ENCODE measurements around the gene NGF. TPM values are rescaled to one million over a fixed set of nuclear protein-coding genes. Genes with fewer than 3 reads are reported as not detected.

The NGF gene
- total and polyA plus RNA-seq, 2 experiments from 2014 or later, result 0.48 TPM; not detected in 1

- DNase-seq (ENCODE audit: low read depth in 1 of 2, low spot score in 1 of 2), result no peak
- no peak overlapping the region for H3K27ac ChIP-seq
- no peak overlapping the region for H3K4me3 ChIP-seq
- H3K36me3 ChIP-seq, result no peaks in the 10 kb centered on the region
- peaks cover 9% of the 10 kb centered on the region for H3K4me1 ChIP-seq (ENCODE audit: low read depth)
- no peaks in the 10 kb centered on the region for H3K27me3 ChIP-seq
- H3K9me3 ChIP-seq (ENCODE audit: low read depth), result no peaks in the 10 kb centered on the region
- TF ChIP-seq, protein P1, sequence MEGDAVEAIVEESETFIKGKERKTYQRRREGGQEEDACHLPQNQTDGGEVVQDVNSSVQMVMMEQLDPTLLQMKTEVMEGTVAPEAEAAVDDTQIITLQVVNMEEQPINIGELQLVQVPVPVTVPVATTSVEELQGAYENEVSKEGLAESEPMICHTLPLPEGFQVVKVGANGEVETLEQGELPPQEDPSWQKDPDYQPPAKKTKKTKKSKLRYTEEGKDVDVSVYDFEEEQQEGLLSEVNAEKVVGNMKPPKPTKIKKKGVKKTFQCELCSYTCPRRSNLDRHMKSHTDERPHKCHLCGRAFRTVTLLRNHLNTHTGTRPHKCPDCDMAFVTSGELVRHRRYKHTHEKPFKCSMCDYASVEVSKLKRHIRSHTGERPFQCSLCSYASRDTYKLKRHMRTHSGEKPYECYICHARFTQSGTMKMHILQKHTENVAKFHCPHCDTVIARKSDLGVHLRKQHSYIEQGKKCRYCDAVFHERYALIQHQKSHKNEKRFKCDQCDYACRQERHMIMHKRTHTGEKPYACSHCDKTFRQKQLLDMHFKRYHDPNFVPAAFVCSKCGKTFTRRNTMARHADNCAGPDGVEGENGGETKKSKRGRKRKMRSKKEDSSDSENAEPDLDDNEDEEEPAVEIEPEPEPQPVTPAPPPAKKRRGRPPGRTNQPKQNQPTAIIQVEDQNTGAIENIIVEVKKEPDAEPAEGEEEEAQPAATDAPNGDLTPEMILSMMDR (IDR thresholded peaks at IDR 0.05; ENCODE audit: low read depth, low read length), result no peak
Observed at GRCh38 chr1:115320377-115320776, 17.7 kb downstream of the NGF start.

DNA sequence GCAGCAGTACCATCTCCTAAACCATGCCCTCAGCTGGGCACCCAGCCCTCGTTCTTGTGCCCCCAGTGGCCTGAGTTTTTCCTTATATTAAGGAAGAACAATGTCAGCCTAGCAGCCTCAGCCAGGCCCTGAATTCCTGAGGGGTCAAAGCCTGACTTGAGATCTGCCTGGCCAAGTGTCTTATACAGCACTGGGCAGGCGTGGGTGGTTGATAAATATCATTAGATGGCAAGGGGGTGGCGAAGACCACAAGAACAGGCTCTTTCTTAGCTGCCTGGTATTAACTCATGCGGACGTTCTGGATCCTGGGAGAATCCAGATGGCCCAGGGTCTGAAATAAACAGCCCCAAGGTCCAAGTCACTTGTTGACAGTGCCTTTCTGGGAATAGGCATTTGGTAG, 18.3 kb downstream of the NGF start:
- TF ChIP-seq, protein P1 (IDR thresholded peaks at IDR 0.05; ENCODE audit: low read depth, low read length), result no peak
- H3K9me3 ChIP-seq (ENCODE audit: low read depth), result no peaks in the 10 kb centered on the region
- H3K27ac ChIP-seq, result no peak overlapping the region
- H3K36me3 ChIP-seq, result no peaks in the 10 kb centered on the region
- DNase-seq (ENCODE audit: low read depth in 1 of 2, low spot score in 1 of 2), result no peak
- peaks cover 9% of the 10 kb centered on the region for H3K4me1 ChIP-seq (ENCODE audit: low read depth)
- H3K4me3 ChIP-seq, result no peak overlapping the region
- no peaks in the 10 kb centered on the region for H3K27me3 ChIP-seq

DNA sequence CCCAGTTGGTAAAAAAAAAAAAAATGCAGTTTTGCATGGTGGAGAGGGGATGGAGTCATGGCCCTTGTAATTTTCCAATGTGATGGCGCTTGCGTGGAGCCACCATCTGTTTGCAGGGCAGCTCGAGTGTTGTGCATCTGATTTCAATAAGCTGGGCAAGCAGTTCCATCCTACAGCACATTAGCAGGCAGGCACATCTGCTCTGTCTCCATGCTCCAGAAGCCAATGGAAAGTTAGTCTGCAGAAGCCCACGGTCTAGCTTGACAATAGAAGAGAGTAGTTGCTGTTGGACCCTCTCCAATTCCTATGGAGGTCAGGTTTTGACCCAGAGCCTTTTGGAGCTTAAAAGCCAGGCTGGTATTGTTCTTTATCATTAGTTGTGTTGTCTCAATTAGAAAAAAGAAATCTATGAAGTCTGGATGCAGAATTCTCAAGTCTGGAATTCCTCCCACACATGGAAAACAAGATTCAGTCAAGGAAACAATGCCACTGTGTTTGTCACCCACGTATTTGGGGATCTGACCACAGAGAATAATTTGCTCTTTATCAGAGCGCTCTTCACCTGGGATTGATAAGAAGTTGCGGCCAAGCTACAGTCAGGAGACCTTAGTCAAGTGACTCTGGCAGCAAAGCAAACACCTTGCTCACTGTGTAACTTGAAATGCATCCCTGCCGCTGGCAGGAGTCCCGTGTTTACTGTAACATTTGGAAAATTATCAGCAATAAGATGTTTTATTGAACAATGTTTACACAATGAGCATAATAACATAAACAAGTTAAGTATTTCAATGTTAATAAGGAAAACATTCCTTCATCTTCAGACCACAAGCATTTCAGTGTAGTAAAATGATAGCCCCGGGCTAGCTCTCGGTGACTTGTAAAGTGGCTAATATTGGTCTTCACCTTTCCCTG, 20.7 kb downstream of the NGF start:
- TF ChIP-seq, protein P1 (IDR thresholded peaks at IDR 0.05; ENCODE audit: low read depth, low read length), result no peak
- no peaks in the 10 kb centered on the region for H3K27me3 ChIP-seq
- no peak overlapping the region for H3K4me3 ChIP-seq
- H3K9me3 ChIP-seq (ENCODE audit: low read depth), result no peaks in the 10 kb centered on the region
- peaks cover 9% of the 10 kb centered on the region for H3K4me1 ChIP-seq (ENCODE audit: low read depth)
- H3K36me3 ChIP-seq, result no peaks in the 10 kb centered on the region
- H3K27ac ChIP-seq, result no peak overlapping the region
- no peak for DNase-seq (ENCODE audit: low read depth in 1 of 2, low spot score in 1 of 2)

DNA sequence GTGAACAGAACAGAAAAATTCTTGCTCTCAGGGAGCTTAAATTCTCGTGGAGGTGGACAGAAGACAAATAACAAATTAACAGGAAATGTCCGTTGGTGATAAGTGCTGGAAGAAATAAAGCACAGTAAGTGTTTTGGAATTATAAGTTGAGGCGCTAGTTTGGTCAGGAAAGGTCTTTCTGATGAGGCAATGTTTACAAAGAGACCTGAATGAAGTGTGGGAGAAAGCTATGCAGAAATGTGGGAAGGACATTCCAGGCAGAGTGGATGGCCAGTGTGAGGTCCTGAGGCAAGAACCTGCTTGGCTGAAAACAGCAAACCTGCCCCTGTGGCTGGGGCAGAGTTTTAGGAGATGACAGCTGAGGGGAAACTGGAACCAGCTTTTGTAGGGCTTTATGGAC, 23.3 kb downstream of the NGF start:
- H3K4me1 ChIP-seq (ENCODE audit: low read depth), result peaks cover 15% of the 10 kb centered on the region
- H3K27ac ChIP-seq, result no peak overlapping the region
- H3K9me3 ChIP-seq (ENCODE audit: low read depth), result no peaks in the 10 kb centered on the region
- H3K4me3 ChIP-seq, result no peak overlapping the region
- H3K27me3 ChIP-seq, result no peaks in the 10 kb centered on the region
- DNase-seq (ENCODE audit: low read depth in 1 of 2, low spot score in 1 of 2), result peak in 1 of 2 donors; percentile 83
- no peaks in the 10 kb centered on the region for H3K36me3 ChIP-seq
- TF ChIP-seq, protein P1 (IDR thresholded peaks at IDR 0.05; ENCODE audit: low read depth, low read length), result no peak

DNA sequence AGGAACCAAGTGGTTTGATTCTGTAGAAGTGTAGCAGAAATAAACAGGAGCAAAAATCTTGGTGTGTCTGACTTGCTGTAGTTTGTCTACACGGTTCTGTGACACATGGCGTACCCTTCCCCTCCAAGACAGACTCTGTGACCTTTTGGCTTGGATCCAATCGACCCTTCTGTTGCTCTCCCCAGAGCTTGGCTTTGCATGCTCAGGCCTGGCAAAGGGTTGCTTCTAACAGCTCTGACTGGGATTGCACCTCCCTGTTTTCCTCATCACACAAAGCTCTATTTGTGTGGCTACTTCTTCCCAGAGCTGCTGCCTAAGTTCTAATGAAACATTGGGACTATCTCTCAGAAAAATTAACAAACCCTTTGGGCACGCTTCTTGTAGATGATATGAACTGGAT, 24.0 kb downstream of the NGF start:
- no peaks in the 10 kb centered on the region for H3K36me3 ChIP-seq
- H3K27me3 ChIP-seq, result no peaks in the 10 kb centered on the region
- TF ChIP-seq, protein P1 (IDR thresholded peaks at IDR 0.05; ENCODE audit: low read depth, low read length), result no peak
- H3K27ac ChIP-seq, result no peak overlapping the region
- no peak overlapping the region for H3K4me3 ChIP-seq
- peak in 1 of 2 donors; percentile 50 for DNase-seq (ENCODE audit: low read depth in 1 of 2, low spot score in 1 of 2)
- H3K9me3 ChIP-seq (ENCODE audit: low read depth), result no peaks in the 10 kb centered on the region
- H3K4me1 ChIP-seq (ENCODE audit: low read depth), result peaks cover 15% of the 10 kb centered on the region

All from cardiac muscle cell (in vitro differentiated cells and primary cell).